NCI-H1048 (cell line): ENCODE measurements around the gene CSPG4.
"Not testable (repeated sequence)": the region's sequence is repeated elsewhere in the genome, so short reads cannot be mapped to it uniquely, and the experiment has no call there.

Experiments
- DNase-seq: peaks from one replicate; lab custom pipeline; 2025; lab: John Stamatoyannopoulos, UW

CSPG4 gene

GRCh38 chr15:75688278-75688557, 24.4 kb downstream of the CSPG4 start:
- DNase-seq = no peak

DNA sequence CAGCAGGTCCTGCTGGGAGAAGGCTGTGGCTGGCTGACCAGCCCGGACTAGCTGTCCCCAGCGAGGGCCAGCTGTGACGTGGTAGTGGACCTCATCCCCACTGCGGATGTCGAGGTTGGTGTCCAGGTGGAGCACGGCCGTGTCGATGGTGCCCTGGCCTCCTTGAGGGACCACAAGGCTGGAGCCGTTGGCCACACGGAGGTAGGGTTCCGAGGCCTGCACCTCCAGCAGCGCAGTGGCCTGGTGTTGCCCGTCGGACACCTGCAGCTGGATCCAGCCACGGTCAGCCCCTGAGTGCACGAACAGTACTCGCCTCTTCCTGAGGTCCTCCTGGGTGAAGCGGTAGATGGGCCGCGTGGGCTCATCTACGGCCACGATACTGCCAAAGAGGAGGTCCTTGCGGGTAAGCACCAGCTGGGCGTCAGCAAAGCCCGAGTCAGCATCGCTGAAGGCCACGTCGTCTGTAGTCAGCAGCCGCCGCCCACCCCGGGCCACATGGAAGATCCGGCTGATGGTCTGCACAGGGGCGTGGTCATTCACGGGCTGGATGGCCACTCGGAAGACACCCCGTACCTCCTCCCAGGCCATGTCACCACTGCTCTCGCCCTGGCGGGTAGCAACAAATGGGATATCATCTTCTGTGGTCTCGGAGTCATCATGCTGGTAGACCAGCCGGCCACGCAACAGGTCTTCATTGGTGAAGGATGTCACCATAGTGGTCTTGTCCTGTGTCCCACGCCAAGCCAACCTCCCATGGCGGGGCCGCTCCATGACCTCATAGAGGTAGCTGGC, 25.0 kb downstream of the CSPG4 start:
- DNase-seq = no peak

GRCh38 chr15:75686212-75686642, 26.4 kb downstream of the CSPG4 start:
- DNase-seq = peak; percentile 34

DNA sequence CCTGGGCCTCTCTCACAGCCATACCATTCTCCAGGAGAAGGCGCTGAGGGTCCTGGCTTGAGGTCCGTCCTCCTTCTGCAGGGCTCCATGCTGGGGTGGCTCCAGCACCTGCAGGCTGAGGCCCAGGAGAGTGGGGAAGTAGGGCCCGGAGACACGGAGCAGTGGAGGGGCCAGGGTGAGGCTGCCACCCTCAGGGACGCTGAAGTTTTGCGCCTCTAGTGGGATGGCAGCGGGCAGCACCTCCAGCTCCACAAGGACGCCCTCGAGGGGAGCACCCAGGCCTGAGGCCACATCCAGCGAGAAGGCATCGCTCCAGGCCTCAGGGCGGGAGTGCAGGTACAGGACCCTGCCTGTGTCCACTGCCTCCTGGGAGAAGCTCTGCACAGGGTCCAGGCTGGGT, 27.5 kb downstream of the CSPG4 start:
- DNase-seq = no peak

GRCh38 chr15:75684648-75685047, 28.0 kb downstream of the CSPG4 start:
- DNase-seq = no peak

GRCh38 chr15:75683646-75684312, 28.9 kb downstream of the CSPG4 start:
- not testable (repeated sequence) for DNase-seq

DNA sequence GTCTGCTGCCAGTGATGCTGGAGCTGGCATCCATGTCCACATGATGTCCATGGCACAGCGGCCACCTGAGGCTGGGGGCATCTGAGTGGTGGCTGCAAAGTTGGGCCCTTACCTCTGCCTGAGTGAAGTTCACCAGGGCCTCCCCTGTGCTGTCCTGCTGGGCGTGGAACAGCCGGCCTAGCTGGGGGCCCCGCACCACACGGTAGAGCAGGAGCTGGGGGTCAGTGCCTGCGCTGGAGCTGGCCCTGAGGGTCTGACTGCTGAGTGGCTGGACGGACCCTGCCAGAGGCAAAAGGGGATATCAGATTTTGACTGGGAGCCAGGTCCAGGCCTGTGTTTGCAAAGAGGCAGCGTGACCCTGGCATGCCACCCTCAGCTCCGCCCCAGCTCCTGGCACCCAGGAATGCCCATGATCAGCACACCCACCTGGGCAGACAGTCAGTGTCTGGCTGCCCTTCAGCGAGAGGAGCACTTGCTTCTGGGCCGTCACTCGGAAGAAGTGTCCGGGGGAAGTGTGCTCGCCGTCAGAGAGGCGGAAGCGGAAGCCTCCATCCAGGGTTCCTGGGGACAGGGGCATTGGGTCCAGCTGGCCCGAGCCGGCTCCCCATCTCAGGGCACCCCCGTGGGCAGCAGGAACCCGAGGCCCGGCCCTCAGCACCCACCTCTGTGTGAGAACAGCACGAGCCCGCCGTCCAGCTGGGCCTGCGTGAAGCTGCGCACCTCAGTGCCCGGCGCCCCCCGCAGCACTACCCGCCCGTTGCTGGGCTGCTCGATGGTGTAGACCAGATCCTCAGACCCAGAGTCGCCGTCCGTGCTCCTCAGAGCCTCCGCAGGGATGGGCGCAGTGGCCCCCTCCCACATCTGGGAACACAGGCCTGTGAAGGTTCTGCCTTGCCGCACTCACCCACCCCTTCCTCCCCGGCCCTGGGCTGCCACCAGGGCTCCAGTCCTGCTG, 30.2 kb downstream of the CSPG4 start:
- no peak for DNase-seq

GRCh38 chr15:75680007-75680789, 32.5 kb downstream of the CSPG4 start:
- no peak for DNase-seq

- DNase-seq = not testable (repeated sequence)
These were observed 34.3 kb downstream of the CSPG4 start for GRCh38 chr15:75678324-75678690.

GRCh38 chr15:75677465-75678323, 35.0 kb downstream of the CSPG4 start:
- no peak for DNase-seq

DNA sequence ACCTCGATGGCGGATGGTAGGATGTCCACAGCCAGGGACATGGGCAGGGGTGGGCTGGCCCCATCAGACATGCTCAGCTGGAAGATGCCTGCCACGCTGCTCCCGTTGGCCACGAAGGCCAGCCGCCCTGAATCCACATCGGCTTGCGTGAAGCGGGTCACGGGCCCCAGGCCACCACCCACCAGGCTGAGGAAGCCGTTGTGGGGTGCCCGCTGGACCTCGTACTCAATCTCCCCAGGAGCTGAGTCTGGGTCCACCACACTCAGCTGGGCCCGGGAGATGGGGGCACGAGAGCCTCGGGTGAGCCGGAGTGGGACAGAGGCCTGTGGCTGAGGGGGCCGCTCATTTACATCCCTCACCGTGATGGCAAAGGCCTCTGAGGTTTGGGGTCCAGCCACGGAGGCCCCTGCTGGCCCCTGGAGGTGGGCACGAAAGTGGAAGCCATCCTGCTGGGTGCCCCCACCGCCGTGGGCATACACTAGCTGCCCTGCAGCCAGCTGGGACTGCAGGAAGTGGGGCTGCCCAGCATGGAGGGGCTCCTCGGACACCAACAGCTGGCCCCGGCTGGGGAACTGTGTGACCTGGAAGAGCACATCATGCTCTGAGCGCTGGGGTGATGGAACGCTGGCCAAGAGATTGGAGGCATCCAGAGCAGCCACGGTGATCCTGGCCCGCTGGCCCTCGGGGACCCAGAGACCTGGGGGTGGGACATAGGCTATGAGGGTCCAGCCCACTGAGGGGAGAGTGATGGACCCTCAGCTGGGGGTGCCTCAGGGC, 35.8 kb downstream of the CSPG4 start:
- no peak for DNase-seq

- no peak for DNase-seq
These were observed 36.9 kb downstream of the CSPG4 start for GRCh38 chr15:75675579-75676404.

DNA sequence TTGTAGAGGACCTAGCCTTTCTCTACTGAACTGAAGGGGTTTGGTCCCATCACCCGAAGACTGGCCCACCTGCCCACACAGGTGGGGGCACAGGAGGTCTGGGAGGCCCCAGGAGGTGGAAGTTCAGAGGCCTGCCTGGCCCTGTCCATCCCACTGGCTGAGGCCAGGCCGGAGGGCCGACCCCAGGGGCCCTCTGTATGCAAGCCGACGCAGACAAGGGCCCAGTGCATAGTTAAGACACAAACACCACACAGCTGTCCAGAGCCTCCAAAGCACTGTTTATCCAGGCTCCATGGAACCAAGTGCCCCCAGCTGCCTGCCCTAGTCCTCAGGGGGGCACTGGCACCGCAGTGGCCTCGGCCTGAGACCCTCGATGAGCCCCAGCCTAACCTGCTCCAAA, 38.3 kb downstream of the CSPG4 start:
- DNase-seq = no peak

- no peak for DNase-seq
These were observed 39.0 kb downstream of the CSPG4 start for GRCh38 chr15:75673426-75674235.

- no peak for DNase-seq
These were observed 39.8 kb downstream of the CSPG4 start for GRCh38 chr15:75672646-75673425.

DNA sequence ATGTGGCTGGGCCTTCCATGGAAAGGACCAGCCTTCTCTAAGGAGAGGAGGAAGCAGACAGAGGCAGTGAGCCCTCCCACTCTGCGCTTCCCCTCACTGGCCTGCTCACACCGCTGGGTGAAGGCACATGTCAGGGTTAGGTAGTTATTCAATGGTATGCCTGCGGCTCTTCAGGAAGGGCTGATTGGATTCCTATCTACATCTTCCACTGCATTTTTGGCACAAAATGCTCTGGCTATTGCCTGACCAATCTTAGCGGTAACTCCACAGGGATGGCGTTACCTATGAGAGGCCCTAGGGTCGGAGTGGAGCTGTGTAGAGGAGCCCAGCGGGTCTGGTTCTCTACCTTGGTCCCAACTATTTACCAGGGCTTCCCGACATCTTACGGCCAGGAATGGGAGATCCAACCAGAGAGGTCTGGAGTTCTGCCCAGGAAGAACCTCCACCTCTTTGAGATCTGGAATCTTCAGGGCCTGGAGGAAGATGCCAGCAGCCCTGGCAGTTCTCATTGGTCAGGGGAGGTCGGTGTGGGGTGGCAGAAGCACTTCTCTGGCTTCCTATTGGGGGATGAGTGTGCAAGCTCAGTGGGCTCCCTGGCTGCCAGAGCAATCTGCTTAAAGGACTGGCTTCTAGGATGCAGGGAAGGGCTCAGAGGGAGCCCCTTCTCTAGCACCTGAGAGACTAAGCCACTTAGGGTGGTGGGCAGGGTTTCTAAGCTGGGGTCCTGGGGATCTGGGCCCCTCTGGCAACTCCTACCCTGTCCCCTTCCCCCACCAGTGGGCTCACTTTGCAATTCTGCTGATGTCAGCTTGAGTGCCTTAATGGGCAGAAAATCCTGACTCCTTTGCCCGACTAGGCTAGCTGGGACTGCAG, 40.7 kb downstream of the CSPG4 start:
- DNase-seq = no peak

DNA sequence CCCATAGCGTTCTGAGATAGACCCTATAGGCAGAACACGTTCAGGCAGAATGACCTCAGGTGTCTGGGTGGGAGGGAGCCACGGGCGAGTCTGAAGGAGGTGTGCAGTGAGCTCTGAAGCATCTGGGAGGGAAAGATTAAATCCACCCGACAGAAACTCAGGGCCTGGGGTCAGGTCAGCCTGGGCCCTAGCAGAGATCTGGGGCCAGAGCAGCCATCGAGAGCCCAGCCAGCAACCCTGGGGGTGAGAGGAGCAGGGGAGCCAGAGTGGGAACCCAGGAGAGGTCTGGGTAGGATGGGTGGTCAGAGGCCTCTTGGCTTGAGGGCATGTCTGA, 42.8 kb downstream of the CSPG4 start:
- no peak for DNase-seq
